ENCODE measurements around the gene ANKMY1.

DNA sequence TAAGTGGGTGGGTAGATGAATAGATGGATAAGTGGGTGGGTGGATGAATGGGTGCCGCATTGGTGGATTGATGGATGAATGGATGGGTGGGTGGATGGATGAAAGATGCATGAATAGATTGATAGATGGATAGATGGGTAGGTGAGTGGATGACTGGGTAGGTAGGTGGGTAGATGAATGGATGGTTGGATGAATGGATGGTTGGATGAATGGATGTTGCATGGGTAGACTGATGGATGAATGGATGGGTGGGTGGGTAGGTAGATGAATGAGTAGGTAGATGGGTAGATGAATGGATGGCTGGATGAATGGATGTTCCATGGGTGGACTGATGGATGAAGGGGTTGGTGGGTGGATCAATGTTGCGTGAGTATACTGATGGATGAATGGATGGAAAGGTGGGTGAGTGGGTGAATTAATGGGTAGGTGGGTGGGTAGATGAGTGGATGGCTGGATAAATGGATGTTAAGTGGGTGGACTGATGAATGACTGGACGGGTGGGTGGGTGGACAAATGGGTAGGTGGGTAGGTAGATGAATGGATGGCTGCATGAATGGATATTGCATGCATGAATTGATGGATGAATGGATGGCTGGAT, 30.5 kb downstream of the ANKMY1 start:
- TF ChIP-seq, protein P1, sequence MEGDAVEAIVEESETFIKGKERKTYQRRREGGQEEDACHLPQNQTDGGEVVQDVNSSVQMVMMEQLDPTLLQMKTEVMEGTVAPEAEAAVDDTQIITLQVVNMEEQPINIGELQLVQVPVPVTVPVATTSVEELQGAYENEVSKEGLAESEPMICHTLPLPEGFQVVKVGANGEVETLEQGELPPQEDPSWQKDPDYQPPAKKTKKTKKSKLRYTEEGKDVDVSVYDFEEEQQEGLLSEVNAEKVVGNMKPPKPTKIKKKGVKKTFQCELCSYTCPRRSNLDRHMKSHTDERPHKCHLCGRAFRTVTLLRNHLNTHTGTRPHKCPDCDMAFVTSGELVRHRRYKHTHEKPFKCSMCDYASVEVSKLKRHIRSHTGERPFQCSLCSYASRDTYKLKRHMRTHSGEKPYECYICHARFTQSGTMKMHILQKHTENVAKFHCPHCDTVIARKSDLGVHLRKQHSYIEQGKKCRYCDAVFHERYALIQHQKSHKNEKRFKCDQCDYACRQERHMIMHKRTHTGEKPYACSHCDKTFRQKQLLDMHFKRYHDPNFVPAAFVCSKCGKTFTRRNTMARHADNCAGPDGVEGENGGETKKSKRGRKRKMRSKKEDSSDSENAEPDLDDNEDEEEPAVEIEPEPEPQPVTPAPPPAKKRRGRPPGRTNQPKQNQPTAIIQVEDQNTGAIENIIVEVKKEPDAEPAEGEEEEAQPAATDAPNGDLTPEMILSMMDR (conservative IDR thresholded peaks at IDR 0.05; ENCODE audit: low read length), result no peak
- no peak for TF ChIP-seq EZH2phosphoT487 (IDR thresholded peaks at IDR 0.05; ENCODE audit: borderline replicate concordance)
